Endothelial cell of umbilical vein (primary cell): ENCODE measurements around the gene C3orf85.

Experiments
- EZH2 ChIP-seq: IDR thresholded peaks from 2 replicates; pipeline ENCODE4 v1.6.1; 2012; ENCODE audit warnings: borderline replicate concordance, low read depth, mild to moderate bottlenecking, moderate library complexity, low read length, inconsistent platforms; ENCODE audit not compliant: severe bottlenecking
- POLR2A ChIP-seq: IDR thresholded peaks from 2 replicates; pipeline ENCODE4 v1.6.1; 2012; ENCODE audit warnings: low read depth, mild to moderate bottlenecking, control low read depth, low read length
- TF ChIP-seq, protein P1 (sequence below), 2 donors: IDR thresholded peaks; 1 replicate in 1 of 2; 2 replicates in 1 of 2; pipeline ENCODE4 v1.5.1; 2011; ENCODE audit warnings: low read length in 2 of 2, mild to moderate bottlenecking in 2 of 2, moderate library complexity in 2 of 2, control low read depth in 1 of 2, inconsistent platforms in 1 of 2, low read depth in 1 of 2; ENCODE audit not compliant: insufficient read depth in 1 of 2; ENCODE audit errors: extremely low read depth in 1 of 2
- TF ChIP-seq, protein P2 (sequence below): IDR thresholded peaks from 2 replicates; pipeline ENCODE4 v1.6.1; 2011; ENCODE audit not compliant: insufficient read depth, insufficient read length

DNA sequence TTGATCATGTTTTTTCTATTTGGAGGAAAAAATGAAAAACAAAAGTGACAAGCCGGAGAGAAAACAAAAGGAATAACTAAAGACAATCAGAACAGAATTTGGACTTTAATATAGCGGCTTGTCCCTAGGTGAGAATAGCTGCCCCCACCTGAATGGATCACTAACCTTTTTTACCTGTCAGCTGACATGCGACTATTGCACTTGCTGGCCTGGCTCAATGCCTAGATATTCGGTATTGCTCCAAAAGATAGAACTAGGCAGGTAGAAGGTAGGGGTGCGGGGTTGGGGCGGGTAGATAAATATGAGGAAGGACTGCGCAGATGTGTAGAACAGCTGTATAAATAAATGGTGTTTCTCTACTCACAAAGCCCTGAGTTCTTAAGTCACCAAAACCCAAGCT lies 17.9 kb upstream of the C3orf85 start:
- TF ChIP-seq POLR2A, result no peak
- TF ChIP-seq, protein P1, sequence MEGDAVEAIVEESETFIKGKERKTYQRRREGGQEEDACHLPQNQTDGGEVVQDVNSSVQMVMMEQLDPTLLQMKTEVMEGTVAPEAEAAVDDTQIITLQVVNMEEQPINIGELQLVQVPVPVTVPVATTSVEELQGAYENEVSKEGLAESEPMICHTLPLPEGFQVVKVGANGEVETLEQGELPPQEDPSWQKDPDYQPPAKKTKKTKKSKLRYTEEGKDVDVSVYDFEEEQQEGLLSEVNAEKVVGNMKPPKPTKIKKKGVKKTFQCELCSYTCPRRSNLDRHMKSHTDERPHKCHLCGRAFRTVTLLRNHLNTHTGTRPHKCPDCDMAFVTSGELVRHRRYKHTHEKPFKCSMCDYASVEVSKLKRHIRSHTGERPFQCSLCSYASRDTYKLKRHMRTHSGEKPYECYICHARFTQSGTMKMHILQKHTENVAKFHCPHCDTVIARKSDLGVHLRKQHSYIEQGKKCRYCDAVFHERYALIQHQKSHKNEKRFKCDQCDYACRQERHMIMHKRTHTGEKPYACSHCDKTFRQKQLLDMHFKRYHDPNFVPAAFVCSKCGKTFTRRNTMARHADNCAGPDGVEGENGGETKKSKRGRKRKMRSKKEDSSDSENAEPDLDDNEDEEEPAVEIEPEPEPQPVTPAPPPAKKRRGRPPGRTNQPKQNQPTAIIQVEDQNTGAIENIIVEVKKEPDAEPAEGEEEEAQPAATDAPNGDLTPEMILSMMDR (IDR thresholded peaks at IDR 0.05; ENCODE audit: extremely low read depth in 1 of 2, insufficient read depth in 1 of 2, low read depth in 1 of 2, low read length in 2 of 2), result no peak
- no peak for TF ChIP-seq EZH2
- TF ChIP-seq, protein P2, sequence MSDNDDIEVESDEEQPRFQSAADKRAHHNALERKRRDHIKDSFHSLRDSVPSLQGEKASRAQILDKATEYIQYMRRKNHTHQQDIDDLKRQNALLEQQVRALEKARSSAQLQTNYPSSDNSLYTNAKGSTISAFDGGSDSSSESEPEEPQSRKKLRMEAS, result no peak
